ENCODE data around the gene EVA1B.

EVA1B gene

DNA sequence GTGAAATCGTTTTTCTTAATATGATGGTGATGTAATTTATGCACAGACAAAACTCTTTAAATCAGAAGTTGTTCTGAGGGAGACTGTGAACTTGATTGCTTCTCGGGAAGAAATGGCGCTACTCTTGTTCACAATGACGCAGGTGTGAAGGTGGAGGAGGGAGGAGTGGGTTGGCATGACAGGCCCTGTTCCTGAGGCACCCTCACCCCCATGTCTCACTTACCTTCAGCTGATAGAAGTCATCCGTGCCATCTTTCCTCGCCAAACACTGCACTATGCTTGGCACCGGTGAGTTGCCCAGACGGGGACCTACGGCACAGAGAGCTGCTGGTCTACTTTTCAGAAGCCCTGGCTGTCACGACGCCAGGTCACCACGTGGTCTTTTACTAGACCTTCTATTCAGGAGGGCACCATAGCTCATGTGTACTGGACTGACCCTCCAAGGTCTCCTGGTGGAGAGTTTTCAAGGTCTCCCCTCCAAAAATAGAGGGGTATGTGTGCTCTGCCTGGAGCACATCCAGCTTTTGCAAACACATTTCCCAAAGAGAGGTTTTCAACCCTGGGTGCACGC is 35.2 kb upstream of the EVA1B start:
- no peaks in the 10 kb centered on the region for H3K27me3 ChIP-seq (ENCODE audit: insufficient read depth, low read length, poor library complexity)
- no peak overlapping the region for H3K4me2 ChIP-seq (ENCODE audit: insufficient read depth, low read length)
- ATAC-seq (ENCODE audit: insufficient read depth, low read depth) (no peak), DNase-seq (no peak)
- H3K9ac ChIP-seq (ENCODE audit: low read depth, low read length), result no peak overlapping the region
- no peak for TF ChIP-seq EZH2 (IDR thresholded peaks at IDR 0.05; ENCODE audit: borderline replicate concordance, low read depth, low read length, severe bottlenecking)
- TF ChIP-seq CTCF (IDR thresholded peaks at IDR 0.05; ENCODE audit: borderline replicate concordance, extremely low read depth, low read length, poor library complexity, severe bottlenecking), result no peak
- H3K9me3 ChIP-seq (ENCODE audit: insufficient read depth, low read length, severe bottlenecking), result no peaks in the 10 kb centered on the region
- H3K36me3 ChIP-seq (ENCODE audit: insufficient read depth, low read length), result peaks cover 65% of the 10 kb centered on the region
- H2AFZ ChIP-seq (ENCODE audit: low read depth, low read length), result no peak overlapping the region
- H4K20me1 ChIP-seq (ENCODE audit: insufficient read depth, low read length), result peaks cover 3% of the 10 kb centered on the region; the same call in 1 of the 2 replicates
- H3K27ac ChIP-seq (ENCODE audit: low read length), result no peak overlapping the region
- no peak overlapping the region for H3K4me3 ChIP-seq (ENCODE audit: low read depth in 1 of 2, low read length in 2 of 2)
- no peaks in the 10 kb centered on the region for H3K79me2 ChIP-seq (ENCODE audit: insufficient read depth, low read length)
- H3K4me1 ChIP-seq (ENCODE audit: insufficient read depth, low read length), result no peaks in the 10 kb centered on the region

DNA sequence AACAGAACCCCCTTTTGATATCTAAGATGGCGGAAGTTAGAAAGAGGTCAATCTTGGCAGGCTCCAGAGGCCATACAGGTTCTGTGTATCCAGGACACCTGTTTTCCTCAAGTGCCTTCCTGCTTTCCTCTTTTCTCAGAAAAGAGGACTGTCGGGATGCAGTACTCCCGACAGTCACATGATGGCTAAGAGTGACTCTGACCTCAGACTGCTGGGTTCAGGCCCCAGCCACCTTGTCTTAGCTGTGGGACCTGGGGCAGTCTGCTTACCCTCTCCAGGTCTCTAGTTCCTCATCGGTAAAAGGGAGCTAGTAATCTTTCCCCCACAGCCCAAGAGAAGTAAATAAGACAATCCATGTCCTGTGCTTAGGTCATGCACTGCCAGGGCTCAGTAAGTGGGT is 32.4 kb upstream of the EVA1B start:
- Histone ChIP-seq H2AFZ (ENCODE audit: low read depth, low read length) (no peak overlapping the region), H3K27me3 (ENCODE audit: insufficient read depth, low read length, poor library complexity) (no peaks in the 10 kb centered on the region), H3K4me2 (ENCODE audit: insufficient read depth, low read length) (no peak overlapping the region), H3K9ac (ENCODE audit: low read depth, low read length) (no peak overlapping the region), H3K4me1 (ENCODE audit: insufficient read depth, low read length) (no peaks in the 10 kb centered on the region), H4K20me1 (ENCODE audit: insufficient read depth, low read length) (peaks cover 3% of the 10 kb centered on the region; the same call in 1 of the 2 replicates), H3K9me3 (ENCODE audit: insufficient read depth, low read length, severe bottlenecking) (no peaks in the 10 kb centered on the region), H3K36me3 (ENCODE audit: insufficient read depth, low read length) (peaks cover 67% of the 10 kb centered on the region), H3K4me3 (ENCODE audit: low read depth in 1 of 2, low read length in 2 of 2) (no peak overlapping the region), H3K79me2 (ENCODE audit: insufficient read depth, low read length) (no peaks in the 10 kb centered on the region), H3K27ac (ENCODE audit: low read length) (no peak overlapping the region)
- DNase-seq, result no peak
- TF ChIP-seq EZH2 (IDR thresholded peaks at IDR 0.05; ENCODE audit: borderline replicate concordance, low read depth, low read length, severe bottlenecking), result no peak
- no peak for TF ChIP-seq CTCF (IDR thresholded peaks at IDR 0.05; ENCODE audit: borderline replicate concordance, extremely low read depth, low read length, poor library complexity, severe bottlenecking)
- ATAC-seq (ENCODE audit: insufficient read depth, low read depth), result no peak

DNA sequence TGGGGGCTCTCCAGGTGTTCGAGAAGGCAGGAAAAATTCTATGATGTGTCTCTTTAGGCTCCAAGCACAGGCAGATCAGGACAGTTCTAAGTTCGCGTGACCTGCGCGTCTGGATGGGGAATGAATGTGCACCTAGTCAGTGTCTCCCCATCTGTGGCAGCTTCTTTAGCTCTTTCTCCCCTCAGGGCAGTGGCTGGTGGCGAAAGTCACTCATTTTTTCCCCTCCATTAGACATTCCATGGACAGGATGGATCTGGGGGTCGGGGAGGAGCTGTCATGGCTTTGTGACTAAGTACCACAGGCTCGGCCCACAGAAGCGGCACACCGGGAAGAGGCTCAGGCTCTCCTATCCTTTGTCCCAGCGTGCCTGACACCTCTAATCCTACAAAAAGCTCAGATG is 31.0 kb upstream of the EVA1B start:
- TF ChIP-seq EZH2 (IDR thresholded peaks at IDR 0.05; ENCODE audit: borderline replicate concordance, low read depth, low read length, severe bottlenecking) (no peak), CTCF (IDR thresholded peaks at IDR 0.05; ENCODE audit: borderline replicate concordance, extremely low read depth, low read length, poor library complexity, severe bottlenecking) (no peak)
- Histone ChIP-seq H3K4me2 (ENCODE audit: insufficient read depth, low read length) (no peak overlapping the region), H2AFZ (ENCODE audit: low read depth, low read length) (no peak overlapping the region), H3K27ac (ENCODE audit: low read length) (no peak overlapping the region), H3K27me3 (ENCODE audit: insufficient read depth, low read length, poor library complexity) (no peaks in the 10 kb centered on the region), H3K4me3 (ENCODE audit: low read depth in 1 of 2, low read length in 2 of 2) (no peak overlapping the region), H3K9me3 (ENCODE audit: insufficient read depth, low read length, severe bottlenecking) (no peaks in the 10 kb centered on the region), H4K20me1 (ENCODE audit: insufficient read depth, low read length) (no peaks in the 10 kb centered on the region; the same call in 1 of the 2 replicates), H3K79me2 (ENCODE audit: insufficient read depth, low read length) (no peaks in the 10 kb centered on the region), H3K9ac (ENCODE audit: low read depth, low read length) (no peak overlapping the region), H3K36me3 (ENCODE audit: insufficient read depth, low read length) (peaks cover 62% of the 10 kb centered on the region), H3K4me1 (ENCODE audit: insufficient read depth, low read length) (no peaks in the 10 kb centered on the region)
- DNase-seq (no peak), ATAC-seq (ENCODE audit: insufficient read depth, low read depth) (no peak)

All from DND-41 (cell line).